H1 (cell line): Measurements from ENCODE around the gene BROX. TPM values are rescaled to one million over a fixed set of nuclear protein-coding genes. Genes with fewer than 3 reads are reported as not detected.

ENCODE experiments used
- CTBP2 ChIP-seq: IDR thresholded peaks from 2 replicates; pipeline ENCODE4 v1.7.0; 2011; ENCODE audit warnings: borderline replicate concordance, mild to moderate bottlenecking, moderate library complexity, mixed read lengths, low read length; ENCODE audit not compliant: insufficient read depth, insufficient read length
- FOSL1 ChIP-seq: IDR thresholded peaks from 2 replicates; pipeline ENCODE4 v1.6.1; 2011; ENCODE audit warnings: mild to moderate bottlenecking, low read depth, low read length, moderate library complexity; ENCODE audit not compliant: insufficient read depth
- KDM4A ChIP-seq: IDR thresholded peaks from one replicate; pipeline ENCODE4 v1.7.1; 2012; ENCODE audit warnings: low read depth, mild to moderate bottlenecking, moderate library complexity, low read length, inconsistent platforms; ENCODE audit not compliant: severe bottlenecking
- MAX ChIP-seq: IDR thresholded peaks from 2 replicates; pipeline ENCODE4 v1.6.1; 2012; ENCODE audit warnings: inconsistent platforms
- POLR2AphosphoS5 ChIP-seq: IDR thresholded peaks from 2 replicates; pipeline ENCODE4 v1.6.1; 2011; ENCODE audit warnings: low read depth, low read length
- SIN3A ChIP-seq, 2 experiments: IDR thresholded peaks in 1 of 2; conservative IDR thresholded peaks in 1 of 2; 2 replicates each; pipeline ENCODE4 v1.6.1; 2011 to 2012; ENCODE audit warnings: low read length in 2 of 2, improper control_type of control experiment in 1 of 2, low read depth in 1 of 2, mild to moderate bottlenecking in 1 of 2
- USF2 ChIP-seq: IDR thresholded peaks from 2 replicates; pipeline ENCODE4 v1.6.1; 2011; ENCODE audit warnings: low read length, improper control_type of control experiment
- polyA plus RNA-seq, 7 experiments: library from polyadenylated mRNA; depleted of rRNA in 3 of 7; stranded (reverse) in 5 of 7; unstranded in 2 of 7; fragments of >200 nt in 5 of 7; fragments of 200-250 nt in 2 of 7; gene quantifications; 1 replicate in 5 of 7; 2 replicates in 1 of 7; 4 replicates in 1 of 7; pipeline versions ENCODE4 v1.2.1 to v1.2.3, GENCODE V29; 2011 to 2013; ENCODE audit warnings: missing spikeins in 2 of 7, mixed read lengths in 2 of 7
- total RNA-seq: library from RNA; stranded (reverse); fragmentation: NEBNext Ultra II Directional; extraction: Animal tissue kit (Norgen Biotek cat#: 25700); gene quantifications from 2 replicates; pipeline ENCODE4 v1.2.1, GENCODE V29; 2021

The BROX gene
- total and polyA plus RNA-seq, 2 of the 8 experiments (the other 6 are each of a cell fraction or from before 2014, with no cell fraction given), result 3.8 to 26.7 TPM

GRCh38 chr1:222712253-222713090 is at the start of gene BROX, which contains the start of gene AIDA (continued):
- peak; percentile 79 for TF ChIP-seq KDM4A
- TF ChIP-seq USF2, result peak; percentile 97
- TF ChIP-seq CTBP2, result no peak
- no peak for TF ChIP-seq FOSL1
- peak; percentile 40 for TF ChIP-seq POLR2AphosphoS5
- peak; percentile 74; the same call in 1 of the 2 replicates for TF ChIP-seq MAX
- peak; percentile 77 to 96; a peak in 3 of 4 replicates for TF ChIP-seq SIN3A (conservative IDR thresholded peaks at IDR 0.05 in 1 of 2, IDR thresholded peaks at IDR 0.05 in 1 of 2; ENCODE audit: low read depth in 1 of 2, low read length in 2 of 2)
